ENCODE measurements around the gene ADRA2C. TPM values are rescaled to one million over a fixed set of nuclear protein-coding genes. Genes with fewer than 3 reads are reported as not detected.

ADRA2C gene
- total and polyA plus RNA-seq, 10 donors: 9.4 to 42.1 (median 29.1) TPM

DNA sequence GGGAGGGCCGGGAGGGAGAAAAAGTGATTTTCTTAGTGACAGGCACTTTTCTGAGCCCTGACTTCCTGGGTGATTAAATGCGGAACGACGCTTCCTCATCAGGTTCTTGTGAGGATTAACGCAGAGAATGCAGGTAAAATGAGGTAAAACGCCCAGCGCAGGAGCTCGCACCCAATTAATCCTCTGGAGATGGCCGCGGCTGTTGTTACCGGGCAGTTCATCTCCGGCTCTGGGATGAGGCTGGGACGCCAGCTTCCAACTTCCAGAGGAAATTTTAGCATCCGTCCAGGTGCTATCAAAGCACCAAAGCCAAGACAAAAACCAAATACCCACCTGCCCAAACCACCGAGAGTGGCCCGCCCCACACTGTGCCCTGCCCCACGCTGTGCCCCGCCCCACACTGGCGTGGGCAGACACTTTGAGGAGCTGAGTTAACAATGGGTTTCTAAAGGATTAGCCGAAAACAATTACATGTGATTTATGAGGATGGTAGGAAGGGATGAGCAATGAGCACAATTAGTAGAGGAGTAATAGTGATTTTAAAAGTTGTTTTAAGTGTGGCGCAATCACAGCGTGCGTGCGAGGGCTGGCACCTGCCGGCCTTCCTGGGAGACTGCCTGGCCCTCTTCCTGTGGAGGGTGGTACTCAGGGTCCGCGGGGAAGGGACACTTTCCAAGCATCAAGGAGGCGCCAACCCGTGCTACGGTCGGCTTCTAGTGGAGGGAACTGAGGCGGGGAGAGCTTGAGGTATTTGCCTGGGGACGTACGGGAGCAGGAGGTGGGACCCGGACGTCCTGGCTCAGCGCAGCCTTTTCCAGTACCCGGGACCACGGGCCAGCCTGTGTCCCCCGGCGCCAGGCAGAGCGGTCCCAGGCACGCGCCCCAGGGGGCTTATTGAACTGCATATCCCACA, 41.6 kb upstream of the ADRA2C start:
- H3K9me3 ChIP-seq: peaks cover 0 to 6% (median 0%) of the 10 kb centered on the region in 8 donors
- intact Hi-C loops (cut with DNase I; ENCODE audit: low total_unique reads): no loop called here
- H3K36me3 ChIP-seq: no peaks in the 10 kb centered on the region
- peaks cover 0 to 96% (median 21%) of the 10 kb centered on the region in 7 donors for H3K27me3 ChIP-seq (replicated peaks in 1 of 7)
- no peak for DNase-seq
- TF ChIP-seq POLR2A (IDR thresholded peaks at IDR 0.05): no peak
- no peak for TF ChIP-seq CTCF (IDR thresholded peaks at IDR 0.05 in 8 of 11, conservative IDR thresholded peaks at IDR 0.05 in 3 of 11)
- TF ChIP-seq POLR2AphosphoS5 (IDR thresholded peaks at IDR 0.05): no peak
- 18 to 37% (median 25%) methylated on average over 34 to 44 of the region's 44 CpGs for WGBS, 5 donors
- H3K4me1 ChIP-seq: peaks cover 0 to 18% (median 0%) of the 10 kb centered on the region in 6 donors
- no peak overlapping the region for H3K4me3 ChIP-seq
- H3K27ac ChIP-seq: no peak overlapping the region

- TF ChIP-seq POLR2AphosphoS5 (IDR thresholded peaks at IDR 0.05) (no peak), CTCF (IDR thresholded peaks at IDR 0.05 in 8 of 11, conservative IDR thresholded peaks at IDR 0.05 in 3 of 11) (peak in 2 of 11 experiments; percentile 0 to 32), POLR2A (IDR thresholded peaks at IDR 0.05) (no peak)
- H3K9me3 ChIP-seq: peaks cover 0 to 6% (median 0%) of the 10 kb centered on the region in 8 donors
- peaks cover 0 to 18% (median 0%) of the 10 kb centered on the region in 6 donors for H3K4me1 ChIP-seq
- H3K27ac ChIP-seq: no peak overlapping the region
- 37 to 54% (median 46%) methylated on average over 9 to 10 of the region's 10 CpGs for WGBS, 5 donors
- peaks cover 0 to 80% (median 21%) of the 10 kb centered on the region in 7 donors for H3K27me3 ChIP-seq (replicated peaks in 1 of 7)
- no peaks in the 10 kb centered on the region for H3K36me3 ChIP-seq
- no peak for DNase-seq
- intact Hi-C loops (cut with DNase I; ENCODE audit: low total_unique reads): no loop called here
- no peak overlapping the region for H3K4me3 ChIP-seq
These were observed 40.0 kb upstream of the ADRA2C start for GRCh38 chr4:3725936-3726870.

DNA sequence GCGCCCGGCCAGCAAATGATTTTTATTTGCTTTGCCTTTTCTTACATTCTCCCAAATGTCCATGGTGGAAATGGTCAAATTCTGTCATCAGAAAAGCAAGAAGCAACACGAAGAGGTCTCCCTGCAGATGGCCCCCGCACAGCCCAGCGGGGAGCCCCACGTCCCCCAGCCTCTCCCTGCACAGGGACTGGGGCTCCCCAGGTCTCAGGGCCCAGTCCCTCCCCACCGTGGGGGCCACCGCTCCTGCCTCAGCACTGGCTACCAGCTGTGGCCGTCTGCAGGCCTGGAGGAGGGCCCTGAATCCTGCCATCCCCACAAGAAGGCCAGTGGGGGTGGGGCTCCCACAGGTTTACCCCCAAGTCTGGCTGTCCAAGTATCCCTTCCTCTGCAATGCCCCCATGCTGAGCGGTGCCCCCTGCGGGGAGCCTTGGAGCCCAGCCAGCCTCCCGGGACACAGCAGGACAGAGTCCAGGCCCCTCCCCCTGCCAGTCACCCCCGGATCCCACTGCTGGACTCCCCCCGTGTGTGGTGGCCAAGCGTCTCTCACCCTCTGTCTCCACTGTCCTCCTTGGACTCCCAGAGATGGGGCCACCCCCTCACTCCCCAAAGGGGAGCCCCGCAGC, 38.2 kb upstream of the ADRA2C start:
- 67 to 74% (median 68%) methylated on average over 9 to 16 of the region's 16 CpGs for WGBS, 5 donors
- H3K36me3 ChIP-seq: no peaks in the 10 kb centered on the region
- no peak for DNase-seq
- no peak overlapping the region for H3K4me3 ChIP-seq
- intact Hi-C loops (cut with DNase I; ENCODE audit: low total_unique reads): no loop called here
- H3K4me1 ChIP-seq: peaks cover 0 to 18% (median 0%) of the 10 kb centered on the region in 6 donors
- peaks cover 0 to 65% (median 21%) of the 10 kb centered on the region in 7 donors for H3K27me3 ChIP-seq (replicated peaks in 1 of 7)
- no peak overlapping the region for H3K27ac ChIP-seq
- TF ChIP-seq POLR2A (IDR thresholded peaks at IDR 0.05) (no peak), POLR2AphosphoS5 (IDR thresholded peaks at IDR 0.05) (no peak), CTCF (IDR thresholded peaks at IDR 0.05 in 8 of 11, conservative IDR thresholded peaks at IDR 0.05 in 3 of 11) (no peak)
- no peaks in the 10 kb centered on the region for H3K9me3 ChIP-seq

Measured in spleen (tissue), 11 donors.